ENCODE results near the gene ATP8B3. TPM values are rescaled to one million over a fixed set of nuclear protein-coding genes. Genes with fewer than 3 reads are reported as not detected.
"Not testable (repeated sequence)": the region's sequence is repeated elsewhere in the genome, so short reads cannot be mapped to it uniquely, and the experiment has no call there.

ATP8B3 gene
- total RNA-seq, 2 donors from 2014 or later, result 2.3 to 2.8 TPM

DNA sequence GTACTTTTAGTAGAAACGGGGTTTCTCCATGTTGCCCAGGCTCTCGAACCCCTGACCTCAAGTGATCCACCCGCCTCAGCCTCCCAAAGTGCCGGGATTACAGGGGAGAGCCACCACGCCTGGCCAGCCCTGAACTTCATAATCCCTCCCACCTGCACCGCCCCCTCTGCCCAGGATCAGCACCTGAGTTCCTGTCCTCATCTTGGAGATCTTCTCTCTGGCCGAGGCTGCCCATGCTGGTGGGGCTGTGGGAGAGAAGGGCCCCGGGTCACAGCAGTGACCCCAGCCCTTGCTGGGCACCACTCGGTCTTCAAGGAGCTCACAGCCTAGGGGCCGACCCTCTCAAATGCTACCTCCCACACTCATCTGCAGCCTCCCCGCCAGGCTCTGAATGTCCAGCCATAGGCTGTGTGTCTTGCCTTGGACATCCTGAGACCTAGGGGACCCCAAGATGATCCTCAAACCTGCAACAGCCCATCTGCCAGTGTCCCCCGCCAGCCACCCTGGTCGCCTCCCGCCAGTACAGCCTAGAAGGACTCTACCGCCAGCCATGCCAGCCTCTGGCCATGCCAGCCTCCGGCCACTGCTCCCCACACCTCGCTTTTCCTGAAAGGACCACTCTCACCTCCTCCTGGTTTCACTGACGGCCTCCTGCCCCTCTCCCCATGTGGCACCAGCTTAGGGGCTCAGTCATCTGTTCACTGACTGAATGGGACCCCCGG lies 1.5 kb downstream of the ATP8B3 start:
- H3K27ac Mint-ChIP-seq, result no peak overlapping the region
- no peaks in the 10 kb centered on the region for H3K27me3 Mint-ChIP-seq
- ATAC-seq (no peak), DNase-seq (ENCODE audit: low spot score) (no peak)
- H3K36me3 Mint-ChIP-seq, result no peaks in the 10 kb centered on the region
- H3K4me1 Mint-ChIP-seq (ENCODE audit: low read depth in 2 of 2), result peaks cover 10 to 11% of the 10 kb centered on the region in 2 donors
- no peak overlapping the region for H3K4me3 Mint-ChIP-seq
- H3K9me3 Mint-ChIP-seq, result no peaks in the 10 kb centered on the region

DNA sequence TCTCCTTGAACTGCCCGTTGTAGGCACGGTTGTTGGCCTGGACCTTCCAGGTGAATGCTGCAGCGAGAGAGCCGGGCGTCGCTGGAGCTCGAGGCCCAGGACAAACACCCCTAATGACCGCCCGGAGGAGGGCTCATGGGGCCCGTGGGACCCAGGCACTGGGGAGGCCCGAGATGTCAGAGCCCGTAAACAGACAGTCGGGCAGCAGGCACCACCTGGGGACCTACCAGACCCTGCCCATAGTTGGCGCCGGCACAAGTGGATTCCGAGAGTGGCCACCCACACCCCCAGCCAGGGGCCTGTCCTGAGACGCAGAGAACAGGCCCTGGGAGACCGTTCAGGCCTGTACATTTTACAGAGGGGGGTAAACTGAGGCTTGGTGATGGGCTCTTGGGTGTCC lies 2.4 kb downstream of the ATP8B3 start:
- Mint-ChIP-seq H3K36me3 (no peaks in the 10 kb centered on the region), H3K4me1 (ENCODE audit: low read depth in 2 of 2) (peaks cover 10 to 11% of the 10 kb centered on the region in 2 donors), H3K4me3 (no peak overlapping the region)

DNA sequence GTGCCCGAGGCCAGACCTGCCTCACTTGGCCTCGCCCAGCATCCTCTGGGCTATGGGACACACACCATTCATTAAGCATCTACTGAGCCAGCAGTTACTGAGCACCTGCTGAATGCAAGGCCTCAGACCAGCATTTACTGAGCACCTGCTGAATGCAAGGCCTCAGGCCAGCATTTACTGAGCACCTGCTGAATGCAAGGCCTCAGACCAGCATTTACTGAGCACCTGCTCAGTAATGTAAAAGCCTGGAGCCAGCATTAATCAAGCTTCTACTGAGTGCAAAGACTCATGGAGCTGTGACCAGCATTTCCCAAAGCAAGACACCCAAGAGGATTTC lies 3.7 kb downstream of the ATP8B3 start:
- Mint-ChIP-seq H3K27ac (no peak overlapping the region), H3K27me3 (no peaks in the 10 kb centered on the region), H3K4me3 (no peak overlapping the region), H3K9me3 (no peaks in the 10 kb centered on the region), H3K4me1 (ENCODE audit: low read depth in 2 of 2) (peaks cover 10 to 11% of the 10 kb centered on the region in 2 donors), H3K36me3 (no peaks in the 10 kb centered on the region)
- DNase-seq (ENCODE audit: low spot score) (no peak), ATAC-seq (no peak)

More for the DNA sequence above, 2.4 kb downstream of the ATP8B3 start:
- ATAC-seq, result no peak
- Mint-ChIP-seq H3K27ac (no peak overlapping the region), H3K9me3 (no peaks in the 10 kb centered on the region), H3K27me3 (no peaks in the 10 kb centered on the region)
- DNase-seq (ENCODE audit: low spot score), result no peak

DNA sequence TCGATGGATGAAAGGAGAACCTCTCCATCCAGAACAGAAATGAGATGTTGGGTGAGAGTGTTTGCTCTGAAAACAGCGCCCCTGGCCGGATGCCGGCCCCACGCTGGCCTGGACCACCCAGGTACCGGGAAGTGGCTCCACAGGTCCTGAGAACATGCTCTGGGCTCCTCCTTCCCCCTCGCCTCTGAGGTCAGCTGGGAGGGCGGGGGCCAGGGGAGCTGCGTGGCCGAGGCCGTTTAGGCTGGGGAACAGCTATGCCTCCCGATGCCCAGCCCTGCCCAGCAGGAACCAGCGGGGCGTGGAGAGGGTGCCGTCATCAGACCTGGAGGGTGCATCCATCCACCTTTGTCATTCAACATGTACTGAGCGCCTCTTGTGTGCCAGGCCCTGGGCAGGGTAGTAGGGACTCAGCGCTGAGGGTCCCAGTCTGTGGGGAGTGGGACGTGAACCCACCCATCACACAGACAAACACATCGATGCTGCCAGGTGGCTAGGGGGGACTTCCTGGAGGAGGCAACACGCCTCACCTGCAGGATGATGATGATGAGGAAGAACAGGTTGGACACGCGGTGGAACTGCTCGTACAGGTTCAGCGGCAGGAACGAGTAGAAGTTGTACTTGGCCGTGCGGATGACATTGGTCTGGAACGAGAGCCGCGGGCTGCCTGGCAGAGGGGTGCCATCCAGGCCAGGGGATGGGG lies 4.2 kb downstream of the ATP8B3 start:
- Mint-ChIP-seq H3K4me3 (no peak overlapping the region), H3K27me3 (no peaks in the 10 kb centered on the region), H3K27ac (no peak overlapping the region)

DNA sequence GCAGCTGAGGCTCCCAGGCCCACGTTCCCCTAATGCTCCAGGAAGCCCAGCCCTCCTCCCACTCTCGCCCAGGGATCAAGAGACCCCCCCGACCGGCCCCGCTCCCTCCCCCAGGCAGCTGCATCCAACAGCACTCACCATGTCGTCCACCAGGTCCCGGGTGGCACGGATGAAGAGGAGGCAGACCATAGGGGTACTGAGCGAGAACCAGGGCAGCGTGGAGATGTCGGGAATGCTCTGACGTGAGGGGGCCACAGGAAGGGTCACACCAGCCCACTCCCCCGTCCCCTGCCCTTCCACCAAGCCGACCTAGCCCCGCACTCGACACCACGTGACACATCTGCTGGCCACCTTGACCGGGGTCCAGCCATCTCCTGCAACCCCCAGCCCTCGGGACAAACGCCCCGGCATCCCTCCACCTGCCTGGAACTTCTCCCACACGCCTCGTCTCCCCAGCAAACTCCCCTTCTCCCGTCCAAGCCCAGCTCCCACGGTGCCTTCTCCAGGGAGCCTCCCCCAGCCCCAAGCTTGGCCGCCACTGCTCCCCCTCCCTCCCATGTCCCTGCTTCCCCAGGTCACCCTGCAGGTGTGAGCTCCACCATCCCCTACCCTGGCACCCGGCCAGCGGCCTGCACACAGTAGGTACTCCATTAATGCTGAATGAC lies 4.9 kb downstream of the ATP8B3 start:
- H3K4me1 Mint-ChIP-seq (ENCODE audit: low read depth in 2 of 2), result peaks cover 0 to 2% of the 10 kb centered on the region in 2 donors
- no peaks in the 10 kb centered on the region for H3K27me3 Mint-ChIP-seq
- ATAC-seq, result no peak
- no peak for DNase-seq (ENCODE audit: low spot score)
- H3K36me3 Mint-ChIP-seq, result no peaks in the 10 kb centered on the region
- no peak overlapping the region for H3K27ac Mint-ChIP-seq
- no peaks in the 10 kb centered on the region for H3K9me3 Mint-ChIP-seq
- no peak overlapping the region for H3K4me3 Mint-ChIP-seq

More for the DNA sequence above, 4.2 kb downstream of the ATP8B3 start:
- DNase-seq (ENCODE audit: low spot score) (no peak), ATAC-seq (no peak)
- H3K36me3 Mint-ChIP-seq, result no peaks in the 10 kb centered on the region
- H3K4me1 Mint-ChIP-seq (ENCODE audit: low read depth in 2 of 2), result peaks cover 6 to 8% of the 10 kb centered on the region in 2 donors
- H3K9me3 Mint-ChIP-seq, result no peaks in the 10 kb centered on the region

DNA sequence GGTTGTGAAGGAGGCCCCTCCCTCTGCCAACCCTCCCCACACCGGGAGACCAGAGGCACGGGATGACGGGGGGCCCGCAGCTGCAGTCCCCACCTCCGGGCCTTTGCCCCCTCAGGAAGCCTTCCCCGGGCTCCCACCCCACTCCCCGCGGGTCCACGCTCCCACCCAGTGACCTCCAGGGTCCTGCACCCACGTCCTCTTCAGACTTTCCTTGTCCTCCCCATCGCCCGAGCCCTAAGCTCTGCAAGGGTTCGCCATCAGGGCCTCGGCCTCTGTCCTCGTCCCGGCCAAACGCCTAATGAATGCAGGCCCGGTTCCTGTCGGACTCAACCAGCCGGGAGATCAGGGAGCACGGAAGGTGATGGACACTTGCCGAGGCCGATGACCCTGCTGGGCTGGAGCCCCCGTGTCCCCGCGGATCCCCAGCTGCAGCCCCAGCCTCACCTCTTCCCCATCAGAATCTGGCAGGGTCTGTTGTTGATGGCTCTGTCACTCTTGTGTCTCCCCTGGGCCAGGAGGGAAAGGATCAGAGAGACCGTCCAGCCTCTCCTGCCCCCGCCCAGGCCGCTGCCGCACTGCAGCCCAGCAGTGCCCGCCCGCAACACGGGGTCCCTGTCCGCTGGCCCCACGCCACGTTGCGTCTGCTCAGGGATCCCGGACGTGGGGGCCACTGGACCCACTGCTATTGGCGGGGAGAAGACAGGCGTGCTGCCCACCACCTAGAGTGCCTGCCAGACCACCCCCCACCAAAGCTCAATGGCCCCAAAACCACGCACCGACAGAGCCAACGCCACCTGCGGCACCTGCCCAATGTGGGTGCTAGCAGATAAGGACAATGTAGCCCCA lies 5.7 kb downstream of the ATP8B3 start:
- peaks cover 0 to 2% of the 10 kb centered on the region in 2 donors for H3K4me1 Mint-ChIP-seq (ENCODE audit: low read depth in 2 of 2)

DNA sequence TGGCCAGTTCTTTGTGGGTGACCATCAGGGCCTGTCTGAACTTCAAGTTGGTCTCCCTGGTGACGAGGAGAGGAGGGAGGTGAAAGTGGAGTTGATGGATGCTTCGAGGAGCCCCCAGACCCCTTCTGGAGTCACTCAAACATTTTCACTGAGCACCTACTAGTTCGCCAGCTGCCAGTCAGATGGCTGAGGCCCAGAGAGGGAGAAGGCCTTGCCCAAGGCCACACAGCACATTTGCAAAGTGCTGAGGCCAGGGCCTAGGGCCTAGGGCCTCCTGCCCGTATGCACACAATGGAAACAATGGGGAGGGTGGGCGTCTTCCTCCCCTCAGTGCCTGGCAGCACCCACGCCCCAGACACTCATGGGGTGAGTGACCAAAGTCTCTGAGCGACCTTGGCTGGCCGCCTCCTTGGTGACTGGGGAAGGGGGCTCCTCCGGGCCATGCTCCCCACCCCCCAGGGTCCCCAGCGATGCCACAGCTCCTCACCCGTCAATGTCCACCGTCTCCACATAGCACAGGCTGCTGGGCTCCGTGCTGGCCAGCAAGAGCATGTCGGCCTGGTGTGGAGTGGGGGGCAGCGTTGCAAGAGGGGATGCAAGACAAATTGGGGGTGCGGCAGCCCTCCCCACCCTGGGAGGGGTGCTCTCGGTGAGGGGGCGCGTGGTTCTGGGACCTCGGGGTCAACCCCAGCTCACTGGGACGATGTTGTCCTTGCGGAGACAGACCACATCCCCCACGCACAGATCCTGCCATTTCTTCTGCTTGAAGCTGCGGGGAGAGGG lies 6.5 kb downstream of the ATP8B3 start:
- Mint-ChIP-seq H3K27me3 (no peaks in the 10 kb centered on the region), H3K4me1 (ENCODE audit: low read depth in 2 of 2) (no peaks in the 10 kb centered on the region), H3K9me3 (no peaks in the 10 kb centered on the region), H3K27ac (no peak overlapping the region), H3K4me3 (no peak overlapping the region), H3K36me3 (no peaks in the 10 kb centered on the region)
- DNase-seq (ENCODE audit: low spot score) (no peak), ATAC-seq (no peak)

More for the DNA sequence above, 5.7 kb downstream of the ATP8B3 start:
- Mint-ChIP-seq H3K36me3 (no peaks in the 10 kb centered on the region), H3K4me3 (no peak overlapping the region), H3K9me3 (no peaks in the 10 kb centered on the region), H3K27me3 (no peaks in the 10 kb centered on the region), H3K27ac (no peak overlapping the region)
- ATAC-seq (no peak), DNase-seq (ENCODE audit: low spot score) (no peak)

DNA sequence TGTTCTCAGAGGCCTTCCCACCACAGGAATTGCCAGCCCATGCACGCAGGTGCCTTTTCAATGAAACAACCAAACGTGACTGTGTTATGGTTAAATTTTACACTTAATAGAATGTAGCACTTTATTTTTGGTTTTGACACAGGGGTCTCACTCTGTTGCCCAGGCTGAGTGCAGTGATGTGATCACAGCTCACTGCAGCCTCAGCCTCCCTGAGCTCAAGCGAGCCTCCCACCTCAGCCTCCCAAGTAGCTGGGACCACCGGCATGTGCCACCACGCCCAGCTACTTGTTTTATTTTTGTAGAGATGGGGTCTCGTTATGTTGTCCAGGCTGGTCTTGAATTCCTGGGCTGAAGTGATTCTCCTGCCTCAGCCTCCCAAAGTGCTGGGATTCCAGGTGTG lies 7.2 kb downstream of the ATP8B3 start:
- DNase-seq (ENCODE audit: low spot score) (no peak), ATAC-seq (no peak)
- Mint-ChIP-seq H3K36me3 (no peaks in the 10 kb centered on the region), H3K9me3 (no peaks in the 10 kb centered on the region), H3K4me3 (no peak overlapping the region), H3K27me3 (no peaks in the 10 kb centered on the region), H3K4me1 (ENCODE audit: low read depth in 2 of 2) (no peaks in the 10 kb centered on the region), H3K27ac (no peak overlapping the region)

DNA sequence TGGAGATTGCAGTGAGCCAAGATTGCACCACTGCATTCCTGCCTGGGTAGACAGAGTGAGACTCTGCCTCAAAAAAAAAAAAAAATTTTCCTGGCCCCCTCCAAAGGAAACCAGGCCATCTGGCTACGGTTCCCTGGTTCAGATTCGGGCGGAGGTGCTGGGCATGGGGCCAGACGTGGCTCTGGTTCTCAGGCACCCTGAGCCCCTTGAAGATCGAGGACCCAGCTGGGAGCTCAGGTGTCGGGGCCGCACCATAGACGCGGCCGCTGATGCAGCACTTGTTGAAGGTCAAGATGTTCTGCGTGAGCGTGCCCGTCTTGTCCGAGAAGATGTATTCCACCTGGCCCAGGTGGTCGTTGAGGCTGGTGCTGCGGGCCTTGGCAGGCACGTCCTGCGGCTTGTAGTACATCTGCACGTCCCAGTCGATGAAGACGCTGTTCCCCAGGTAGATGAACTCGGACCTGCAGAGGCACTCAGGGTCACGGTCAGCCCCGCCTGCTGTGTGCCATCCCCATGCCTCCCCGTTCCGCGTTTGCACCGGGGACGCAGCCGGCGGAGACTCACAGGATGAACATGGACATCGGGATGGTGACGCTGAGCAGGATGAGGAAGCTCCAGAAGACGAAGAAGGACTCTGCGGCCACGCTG lies 12.3 kb downstream of the ATP8B3 start:
- DNase-seq (ENCODE audit: low spot score), result no peak
- Mint-ChIP-seq H3K27ac (no peak overlapping the region), H3K27me3 (peaks cover 0 to 6% of the 10 kb centered on the region in 2 donors), H3K9me3 (no peaks in the 10 kb centered on the region), H3K36me3 (no peaks in the 10 kb centered on the region), H3K4me3 (no peak overlapping the region), H3K4me1 (ENCODE audit: low read depth in 2 of 2) (peaks cover 0 to 6% of the 10 kb centered on the region in 2 donors)
- ATAC-seq, result no peak

DNA sequence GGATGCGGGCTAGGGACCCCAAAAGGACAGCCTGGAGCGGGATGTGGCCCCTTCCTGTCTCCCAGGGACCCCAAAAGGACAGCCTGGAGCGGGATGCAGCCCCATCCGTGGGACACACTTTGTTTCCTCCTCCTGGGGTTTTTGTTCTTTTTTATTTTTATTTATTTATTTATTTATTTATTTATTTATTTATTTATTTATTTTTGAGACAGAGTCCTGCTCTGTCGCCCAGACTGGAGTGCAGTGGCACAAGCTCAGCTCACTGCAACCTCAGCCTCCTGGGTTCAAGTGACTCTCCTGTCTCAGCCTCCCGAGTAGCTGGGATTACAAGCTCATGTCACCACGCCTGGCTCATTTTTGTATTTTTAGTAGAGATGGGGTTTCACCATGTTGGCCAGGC lies 14.8 kb downstream of the ATP8B3 start:
- ATAC-seq; H3K36me3 Mint-ChIP-seq; H3K9me3 Mint-ChIP-seq; H3K27me3 Mint-ChIP-seq; H3K4me3 Mint-ChIP-seq; H3K4me1 Mint-ChIP-seq (ENCODE audit: low read depth in 2 of 2); DNase-seq (ENCODE audit: low spot score); H3K27ac Mint-ChIP-seq: not testable (repeated sequence)

DNA sequence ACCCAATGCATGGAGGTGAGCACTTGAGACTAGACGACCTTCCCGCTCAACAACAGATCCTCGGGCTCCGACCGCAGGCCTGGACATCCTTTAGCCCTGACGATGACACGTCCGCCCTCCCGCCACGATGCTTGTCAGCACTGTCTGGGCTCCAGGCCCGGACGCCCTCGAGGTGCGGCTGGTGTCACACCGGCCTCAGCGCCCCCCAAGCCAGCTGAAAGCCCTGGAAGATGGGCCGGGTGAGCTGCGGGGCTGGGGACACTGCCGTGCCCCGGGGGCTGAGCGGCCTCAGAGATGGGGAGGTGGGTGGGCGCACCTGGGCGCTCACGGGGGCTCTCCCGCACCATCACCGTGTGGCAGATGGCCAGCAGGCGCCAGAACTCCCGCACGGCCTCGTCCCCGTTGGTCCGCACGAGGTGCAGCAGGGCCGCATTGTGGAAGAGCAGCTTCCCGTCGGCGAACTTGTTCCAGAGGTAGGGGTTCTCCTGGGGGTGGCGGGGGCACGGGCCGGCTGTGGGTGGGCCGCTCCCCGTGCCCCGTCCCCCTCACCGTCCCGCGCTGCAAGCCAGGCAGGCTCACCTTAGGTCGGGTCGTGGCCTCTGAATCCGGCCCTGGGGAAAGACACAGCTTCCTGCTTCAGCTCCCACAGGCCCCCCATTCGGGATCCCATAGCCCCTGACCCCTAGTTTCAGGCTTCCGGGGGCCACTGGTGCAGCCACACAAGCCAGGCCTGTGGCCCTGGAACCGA lies 15.5 kb downstream of the ATP8B3 start:
- Mint-ChIP-seq H3K27ac (no peak overlapping the region), H3K9me3 (no peaks in the 10 kb centered on the region), H3K36me3 (no peaks in the 10 kb centered on the region), H3K4me1 (ENCODE audit: low read depth in 2 of 2) (peaks cover 0 to 6% of the 10 kb centered on the region in 2 donors), H3K4me3 (no peak overlapping the region), H3K27me3 (peaks cover 0 to 6% of the 10 kb centered on the region in 2 donors)
- ATAC-seq (peak in 1 of 2 donors; percentile 16), DNase-seq (ENCODE audit: low spot score) (no peak)

All from natural killer cell treated with Interleukin-12 subunit alpha and Interleukin-12 subunit beta and Interleukin-15 and Interleukin-18, amount 100 ng/mL, for 72 hours (primary cell).